CD8-positive, alpha-beta memory T cell (primary cell): ENCODE results near the gene ARL8A. TPM values are rescaled to one million over a fixed set of nuclear protein-coding genes. Genes with fewer than 3 reads are reported as not detected.
A peak's percentile ranks its signal among the peaks of the same experiment; 100 is the strongest.

Source experiments
- CTCF ChIA-PET: fragments of 350-600 bp; sonication (Branson Sonifier 250); formaldehyde crosslinking; loops from one replicate; lab custom pipeline; 2021; ENCODE audit warnings: antibody characterized with exemption; lab: Charles Lee
- POLR2A ChIA-PET: fragments of 350-600 bp; sonication (Branson Sonifier 250); formaldehyde crosslinking; loops from one replicate; lab custom pipeline; 2021; ENCODE audit warnings: antibody characterized with exemption; lab: Charles Lee
- DNase-seq, 5 donors: peaks; one replicate each; pipeline versions ENCODE4 v3.0.0 to v3.0.0-alpha.2; 2020 to 2022; ENCODE audit warnings: mixed read lengths in 1 of 5
- H3K27ac ChIP-seq: one replicate; pipeline ENCODE4 v1.7.0; 2013; ENCODE audit warnings: low read depth, mild to moderate bottlenecking, low read length, moderate library complexity
- H3K27me3 ChIP-seq: 2 replicates; pipeline ENCODE4 v1.7.0; 2013; ENCODE audit warnings: low read length, mild to moderate bottlenecking; ENCODE audit not compliant: insufficient read depth, poor library complexity, severe bottlenecking
- H3K36me3 ChIP-seq: 2 replicates; pipeline ENCODE4 v1.7.0; 2013; ENCODE audit warnings: mild to moderate bottlenecking, low read length, moderate library complexity; ENCODE audit not compliant: insufficient read depth
- H3K4me1 ChIP-seq: 2 replicates; pipeline ENCODE4 v1.7.0; 2013; ENCODE audit warnings: mild to moderate bottlenecking, low read length, moderate library complexity; ENCODE audit not compliant: insufficient read depth
- H3K4me3 ChIP-seq: 2 replicates; pipeline ENCODE4 v1.7.0; 2013; ENCODE audit warnings: mild to moderate bottlenecking, low read length
- H3K9me3 ChIP-seq: 2 replicates; pipeline ENCODE4 v1.7.0; 2013; ENCODE audit warnings: mild to moderate bottlenecking, low read length
- H3K27ac Mint-ChIP-seq, 8 donors: one replicate each; pipeline ENCODE4 v1.8.0; 2020 to 2021; ENCODE audit warnings: mixed read lengths in 8 of 8, mild to moderate bottlenecking in 6 of 8, inconsistent platforms in 3 of 8, moderate library complexity in 3 of 8
- H3K27me3 Mint-ChIP-seq, 2 donors: one replicate each; pipeline ENCODE4 v1.8.0; 2020 to 2021; ENCODE audit warnings: mixed read lengths in 2 of 2, mild to moderate bottlenecking in 1 of 2, moderate library complexity in 1 of 2
- H3K36me3 Mint-ChIP-seq, 3 donors: one replicate each; pipeline ENCODE4 v1.8.0; 2020 to 2021; ENCODE audit warnings: mixed read lengths in 3 of 3, inconsistent platforms in 1 of 3, mild to moderate bottlenecking in 1 of 3
- H3K4me1 Mint-ChIP-seq, 3 donors: one replicate each; pipeline ENCODE4 v1.8.0; 2020 to 2021; ENCODE audit warnings: mixed read lengths in 3 of 3, inconsistent platforms in 1 of 3, mild to moderate bottlenecking in 1 of 3
- H3K4me3 Mint-ChIP-seq, 7 donors: one replicate each; pipeline ENCODE4 v1.8.0; 2020 to 2021; ENCODE audit warnings: mixed read lengths in 7 of 7, mild to moderate bottlenecking in 6 of 7, moderate library complexity in 4 of 7, inconsistent platforms in 2 of 7
- H3K9me3 Mint-ChIP-seq, 5 donors: one replicate each; pipeline ENCODE4 v1.8.0; 2020 to 2022; ENCODE audit warnings: mixed read lengths in 5 of 5, mild to moderate bottlenecking in 3 of 5, moderate library complexity in 2 of 5, inconsistent platforms in 1 of 5
- polyA plus RNA-seq: library from polyadenylated mRNA; unstranded; fragments of 300-500 nt; fragmentation: Illumina TruSeq; gene quantifications from one replicate; pipeline ENCODE4 v1.2.3, GENCODE V29; 2021
- total RNA-seq, 2 experiments: library from RNA; stranded (reverse); gene quantifications; one replicate each; pipeline ENCODE4 v1.2.3, GENCODE V29; 2021

Gene ARL8A
- total and polyA plus RNA-seq, 3 experiments from 2014 or later, result 12.3 to 51.4 (median 50.2) TPM

DNA sequence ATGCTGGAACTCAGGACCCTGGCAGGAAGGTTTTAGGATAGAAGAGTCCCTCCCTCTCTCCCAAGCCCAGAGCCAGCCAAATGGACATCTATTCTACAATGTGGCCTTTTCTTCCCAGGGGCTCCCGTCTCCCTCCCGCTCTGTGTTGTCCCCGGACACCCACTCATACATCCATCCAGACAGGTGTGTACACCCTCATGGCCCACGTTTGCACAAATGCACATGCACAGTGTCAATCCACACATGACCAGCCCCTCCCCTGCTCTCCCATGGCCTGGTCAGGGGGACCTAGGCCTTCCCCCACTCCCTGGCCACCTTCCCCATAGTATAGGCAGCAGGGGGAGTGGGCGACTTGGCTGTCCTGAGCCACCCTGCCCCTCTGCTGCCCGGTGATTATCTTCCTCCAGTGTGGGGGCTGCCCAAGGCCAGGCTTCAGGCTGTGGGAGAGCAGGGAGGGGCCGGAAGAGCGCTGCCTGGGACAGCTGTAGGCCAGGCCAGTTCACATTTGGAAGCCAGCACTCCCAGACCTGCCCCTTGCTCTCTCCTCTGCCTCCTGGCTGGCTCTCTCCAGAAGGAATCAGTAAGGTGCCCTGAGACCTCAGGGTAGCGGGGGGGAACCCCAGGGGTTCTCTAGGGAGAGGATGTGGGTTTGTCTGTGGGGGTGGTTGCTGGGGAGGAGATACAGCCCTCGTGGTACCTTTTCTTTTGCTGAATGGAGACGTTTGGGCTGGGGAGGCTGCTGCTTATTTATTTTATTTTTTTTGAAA lies 19.9 kb upstream of the ARL8A start:
- Mint-ChIP-seq H3K36me3 (peaks cover 0 to 13% (median 0%) of the 10 kb centered on the region in 3 donors), H3K27me3 (no peaks in the 10 kb centered on the region), H3K9me3 (no peaks in the 10 kb centered on the region), H3K4me1 (peaks cover 58 to 77% (median 71%) of the 10 kb centered on the region in 3 donors), H3K4me3 (peak overlapping the region; percentile 59 to 100 (median 81)), H3K27ac (peak overlapping the region; percentile 74 to 95 (median 86))
- Histone ChIP-seq H3K36me3 (no peaks in the 10 kb centered on the region), H3K4me1 (peaks cover 58% of the 10 kb centered on the region), H3K4me3 (peak overlapping the region; percentile 14), H3K27ac (peak overlapping the region; percentile 97), H3K9me3 (no peaks in the 10 kb centered on the region), H3K27me3 (no peaks in the 10 kb centered on the region)
- ChIA-PET POLR2A (no interaction called here), CTCF (interaction anchor here (1.2 to 6.0 kb wide), 2 partner anchors 9 to 22 kb away, joined by 3 to 26 read pairs; no protein-coding TSS in a partner anchor)
- peak; percentile 73 to 90 (median 84) for DNase-seq

DNA sequence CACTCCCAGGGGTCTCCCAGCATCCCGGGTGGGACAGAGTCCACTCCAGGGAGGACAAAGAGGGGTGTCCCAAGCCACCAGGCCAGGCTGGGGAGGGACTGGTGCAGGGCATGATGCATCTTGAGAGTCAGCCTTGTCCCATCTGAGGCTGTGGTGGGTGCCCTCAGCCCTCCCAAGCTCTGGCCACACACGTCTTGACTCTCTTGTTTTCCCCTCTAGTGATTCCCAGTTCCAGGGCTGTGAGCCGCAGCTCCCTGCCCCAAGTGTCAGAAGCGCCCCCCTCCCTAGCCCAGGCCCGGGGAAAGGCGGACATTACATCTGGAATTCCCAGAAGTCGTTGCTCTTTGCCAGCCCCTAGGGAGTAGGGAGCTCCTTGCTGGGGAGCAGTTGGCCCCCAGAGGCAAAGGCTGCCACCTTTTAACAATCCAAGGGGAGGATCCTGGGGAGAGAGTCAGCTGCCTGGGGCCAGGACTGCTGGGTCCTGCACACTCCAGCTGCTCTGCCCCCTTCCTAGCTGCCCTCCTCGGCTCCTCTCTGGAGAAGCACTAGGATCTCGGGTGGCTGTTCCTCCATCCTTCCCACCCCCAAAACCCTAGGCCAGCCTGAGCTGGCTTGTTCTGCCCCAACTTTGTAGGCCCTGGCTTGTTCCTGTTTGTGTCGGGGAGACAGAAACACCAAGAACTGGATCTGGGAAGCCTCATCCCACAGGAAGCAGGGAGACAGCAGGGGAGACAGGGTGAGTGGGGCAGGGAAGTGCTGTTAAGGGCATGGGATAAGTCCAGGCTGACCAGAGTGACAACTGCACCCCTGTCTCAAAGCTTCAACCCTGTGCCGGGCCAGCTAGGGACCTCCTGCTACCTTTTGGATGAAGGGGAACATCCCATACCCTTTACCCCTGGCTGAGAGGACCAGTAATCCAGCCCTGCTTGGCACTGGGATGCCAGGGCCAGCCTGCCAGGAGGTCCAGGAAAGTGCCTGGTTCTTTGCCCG lies 19.0 kb upstream of the ARL8A start:
- H3K36me3 Mint-ChIP-seq, result peaks cover 0 to 14% (median 0%) of the 10 kb centered on the region in 3 donors
- Histone ChIP-seq H3K27me3 (no peaks in the 10 kb centered on the region), H3K27ac (peak overlapping the region; percentile 97), H3K4me1 (peaks cover 65% of the 10 kb centered on the region), H3K36me3 (no peaks in the 10 kb centered on the region), H3K4me3 (peak overlapping the region; percentile 87), H3K9me3 (no peaks in the 10 kb centered on the region)
- ChIA-PET CTCF (interaction anchor here (0.9 to 6.0 kb wide), 4 partner anchors 8 to 21 kb away, joined by 3 to 26 read pairs (median 14); partner anchors contain the start of gene ARL8A), POLR2A (interaction anchor here (1.8 kb wide), 1 partner anchor 21 kb away, joined by 7 read pairs; no protein-coding TSS in a partner anchor)
- peaks cover 67 to 86% (median 80%) of the 10 kb centered on the region in 3 donors for H3K4me1 Mint-ChIP-seq
- no peaks in the 10 kb centered on the region for H3K9me3 Mint-ChIP-seq
- peak overlapping the region; percentile 70 to 100 (median 91) for H3K4me3 Mint-ChIP-seq
- H3K27ac Mint-ChIP-seq, result peak overlapping the region; percentile 21 to 100 (median 88)
- peaks cover 0 to 2% of the 10 kb centered on the region in 2 donors for H3K27me3 Mint-ChIP-seq
- DNase-seq, result peak in 1 of 5 donors; percentile 5

- ChIA-PET CTCF (interaction anchor here (0.7 to 6.0 kb wide), 9 partner anchors 7 to 30 kb away, joined by 3 to 26 read pairs (median 4); partner anchors contain the start of gene ARL8A), POLR2A (interaction anchor here (1.0 to 1.8 kb wide), 2 partner anchors 15 to 20 kb away, joined by 3 to 7 read pairs; no protein-coding TSS in a partner anchor)
- Mint-ChIP-seq H3K4me3 (peak overlapping the region; percentile 91 to 100 (median 96)), H3K4me1 (peaks cover 76 to 95% (median 89%) of the 10 kb centered on the region in 3 donors), H3K9me3 (no peaks in the 10 kb centered on the region), H3K27me3 (peaks cover 0 to 2% of the 10 kb centered on the region in 2 donors), H3K27ac (peak overlapping the region; percentile 91 to 100 (median 98)), H3K36me3 (peaks cover 0 to 19% (median under 1%) of the 10 kb centered on the region in 3 donors)
- Histone ChIP-seq H3K9me3 (no peaks in the 10 kb centered on the region), H3K36me3 (peaks cover 4% of the 10 kb centered on the region), H3K27me3 (no peaks in the 10 kb centered on the region), H3K27ac (peak overlapping the region; percentile 97), H3K4me1 (peaks cover 75% of the 10 kb centered on the region), H3K4me3 (peak overlapping the region; percentile 87)
- peak in 2 of 5 donors; percentile 4 to 20 for DNase-seq
These were observed 18.1 kb upstream of the ARL8A start for GRCh38 chr1:202162418-202163280.

- peak overlapping the region; percentile 87 for H3K4me3 ChIP-seq
- POLR2A ChIA-PET, result interaction anchor here (1.0 to 1.8 kb wide), 2 partner anchors 14 to 19 kb away, joined by 3 to 7 read pairs; no protein-coding TSS in a partner anchor
These were observed 17.5 kb upstream of the ARL8A start for GRCh38 chr1:202162047-202162417.

GRCh38 chr1:202161151-202162046 lies 16.9 kb upstream of the ARL8A start:
- H3K36me3 ChIP-seq, result peaks cover 14% of the 10 kb centered on the region
- CTCF ChIA-PET, result interaction anchor here (1.2 to 3.9 kb wide), 8 partner anchors 8 to 181 kb away, joined by 3 to 23 read pairs (median 8); partner anchors contain the start of genes ARL8A, LGR6 and UBE2T
- Mint-ChIP-seq H3K9me3 (no peaks in the 10 kb centered on the region), H3K27ac (peak overlapping the region; percentile 96 to 100 (median 98)), H3K4me3 (peak overlapping the region; percentile 91 to 100 (median 96)), H3K36me3 (peaks cover 0 to 30% (median 3%) of the 10 kb centered on the region in 3 donors), H3K27me3 (peaks cover 0 to 2% of the 10 kb centered on the region in 2 donors), H3K4me1 (peaks cover 78 to 99% (median 90%) of the 10 kb centered on the region in 3 donors)
- H3K4me3 ChIP-seq, result peak overlapping the region; percentile 87
- H3K4me1 ChIP-seq, result peaks cover 85% of the 10 kb centered on the region
- peak overlapping the region; percentile 97 for H3K27ac ChIP-seq
- peak in 1 of 5 donors; percentile 18 for DNase-seq
- no peaks in the 10 kb centered on the region for H3K9me3 ChIP-seq
- no peaks in the 10 kb centered on the region for H3K27me3 ChIP-seq
- POLR2A ChIA-PET, result interaction anchor here (1.0 to 2.1 kb wide), 3 partner anchors 14 to 18 kb away, joined by 3 to 17 read pairs (median 7); partner anchors contain the start of gene ARL8A

More at GRCh38 chr1:202162047-202162417, 17.5 kb upstream of the ARL8A start:
- Mint-ChIP-seq H3K9me3 (no peaks in the 10 kb centered on the region), H3K4me1 (peaks cover 77 to 98% (median 93%) of the 10 kb centered on the region in 3 donors), H3K36me3 (peaks cover 0 to 25% (median 3%) of the 10 kb centered on the region in 3 donors), H3K4me3 (peak overlapping the region; percentile 91 to 100 (median 96)), H3K27me3 (peaks cover 0 to 2% of the 10 kb centered on the region in 2 donors), H3K27ac (peak overlapping the region; percentile 91 to 100 (median 98))
- peak; percentile 34 to 82 (median 44) for DNase-seq
- CTCF ChIA-PET, result interaction anchor here (0.9 to 3.9 kb wide), 6 partner anchors 8 to 30 kb away, joined by 3 to 23 read pairs (median 4); partner anchors contain the start of gene ARL8A
- H3K36me3 ChIP-seq, result peaks cover 8% of the 10 kb centered on the region
- peak overlapping the region; percentile 97 for H3K27ac ChIP-seq
- H3K27me3 ChIP-seq, result no peaks in the 10 kb centered on the region
- H3K9me3 ChIP-seq, result no peaks in the 10 kb centered on the region
- peaks cover 79% of the 10 kb centered on the region for H3K4me1 ChIP-seq
